ENCODE data around the gene TROAP.
"Not testable (repeated sequence)": the region's sequence is repeated elsewhere in the genome, so short reads cannot be mapped to it uniquely, and the experiment has no call there.

The TROAP gene

GRCh38 chr12:49330631-49331379 is 7.8 kb downstream of the TROAP start:
- Histone ChIP-seq H3K36me3 (peaks cover 57% of the 10 kb centered on the region), H3K27me3 (peaks cover 58% of the 10 kb centered on the region), H3K4me1 (no peaks in the 10 kb centered on the region), H3K27ac (no peak overlapping the region), H3K9me3 (no peaks in the 10 kb centered on the region), H3K4me2 (no peak overlapping the region), H3K9ac (no peak overlapping the region), H4K20me1 (peaks cover 59% of the 10 kb centered on the region), H3K4me3 (no peak overlapping the region)
- no peak for TF ChIP-seq Cebpa-rat (IDR thresholded peaks at IDR 0.05)

- Histone ChIP-seq H3K27me3 (peaks cover 66% of the 10 kb centered on the region), H3K27ac (no peak overlapping the region)
These were observed 8.5 kb downstream of the TROAP start for GRCh38 chr12:49331380-49332222.

GRCh38 chr12:49332441-49332861 is 9.4 kb downstream of the TROAP start:
- H4K20me1 ChIP-seq: peaks cover 71% of the 10 kb centered on the region
- H3K9me3 ChIP-seq: no peaks in the 10 kb centered on the region
- H3K9ac ChIP-seq: no peak overlapping the region
- H3K27me3 ChIP-seq: peaks cover 74% of the 10 kb centered on the region
- peaks cover 41% of the 10 kb centered on the region for H3K36me3 ChIP-seq
- H3K4me1 ChIP-seq: peaks cover 10% of the 10 kb centered on the region
- H3K4me3 ChIP-seq: no peak overlapping the region
- no peak overlapping the region for H3K27ac ChIP-seq
- H3K4me2 ChIP-seq: no peak overlapping the region
- no peak for TF ChIP-seq Cebpa-rat (IDR thresholded peaks at IDR 0.05)

More at GRCh38 chr12:49331380-49332222, 8.5 kb downstream of the TROAP start:
- no peak for TF ChIP-seq Cebpa-rat (IDR thresholded peaks at IDR 0.05)
- H3K9ac ChIP-seq: no peak overlapping the region
- H4K20me1 ChIP-seq: peaks cover 67% of the 10 kb centered on the region
- no peaks in the 10 kb centered on the region for H3K9me3 ChIP-seq
- H3K36me3 ChIP-seq: peaks cover 49% of the 10 kb centered on the region
- peaks cover 3% of the 10 kb centered on the region for H3K4me1 ChIP-seq
- H3K4me2 ChIP-seq: no peak overlapping the region
- no peak overlapping the region for H3K4me3 ChIP-seq

GRCh38 chr12:49332891-49333371 is 9.9 kb downstream of the TROAP start:
- no peak overlapping the region for H3K9ac ChIP-seq
- peaks cover 76% of the 10 kb centered on the region for H4K20me1 ChIP-seq
- H3K9me3 ChIP-seq: no peaks in the 10 kb centered on the region
- peaks cover 13% of the 10 kb centered on the region for H3K4me1 ChIP-seq
- H3K36me3 ChIP-seq: peaks cover 36% of the 10 kb centered on the region
- no peak overlapping the region for H3K27ac ChIP-seq
- peaks cover 79% of the 10 kb centered on the region for H3K27me3 ChIP-seq
- no peak overlapping the region for H3K4me3 ChIP-seq
- TF ChIP-seq Cebpa-rat (IDR thresholded peaks at IDR 0.05): no peak
- H3K4me2 ChIP-seq: no peak overlapping the region

GRCh38 chr12:49333778-49334177 is 10.7 kb downstream of the TROAP start:
- not testable (repeated sequence) for H3K9ac ChIP-seq, H3K9me3 ChIP-seq, H3K27ac ChIP-seq, H3K4me3 ChIP-seq, H3K4me2 ChIP-seq
- Histone ChIP-seq H3K27me3 (peaks cover 88% of the 10 kb centered on the region), H3K4me1 (peaks cover 13% of the 10 kb centered on the region), H3K36me3 (peaks cover 28% of the 10 kb centered on the region), H4K20me1 (peaks cover 82% of the 10 kb centered on the region)

GRCh38 chr12:49334226-49334625 is 11.2 kb downstream of the TROAP start:
- Histone ChIP-seq H3K27ac (no peak overlapping the region), H3K4me3 (no peak overlapping the region), H3K9ac (no peak overlapping the region), H3K9me3 (no peaks in the 10 kb centered on the region), H3K4me2 (no peak overlapping the region), H3K36me3 (peaks cover 24% of the 10 kb centered on the region), H3K27me3 (peaks cover 92% of the 10 kb centered on the region), H3K4me1 (peaks cover 13% of the 10 kb centered on the region), H4K20me1 (peaks cover 86% of the 10 kb centered on the region)
- no peak for TF ChIP-seq Cebpa-rat (IDR thresholded peaks at IDR 0.05)

- no peak for TF ChIP-seq Cebpa-rat (IDR thresholded peaks at IDR 0.05)
- Histone ChIP-seq H3K9me3 (no peaks in the 10 kb centered on the region), H3K27ac (no peak overlapping the region), H3K9ac (no peak overlapping the region), H3K4me1 (peaks cover 13% of the 10 kb centered on the region), H3K4me2 (no peak overlapping the region), H3K36me3 (peaks cover 19% of the 10 kb centered on the region), H3K4me3 (no peak overlapping the region), H3K27me3 (peaks cover 97% of the 10 kb centered on the region), H4K20me1 (peaks cover 91% of the 10 kb centered on the region)
These were observed 11.6 kb downstream of the TROAP start for GRCh38 chr12:49334681-49335080.

GRCh38 chr12:49335118-49335954 is 12.3 kb downstream of the TROAP start:
- H4K20me1 ChIP-seq: peaks cover 92% of the 10 kb centered on the region
- peaks cover 100% of the 10 kb centered on the region for H3K27me3 ChIP-seq
- no peaks in the 10 kb centered on the region for H3K9me3 ChIP-seq
- H3K4me3 ChIP-seq: no peak overlapping the region
- peaks cover 13% of the 10 kb centered on the region for H3K4me1 ChIP-seq
- no peak overlapping the region for H3K9ac ChIP-seq
- no peak overlapping the region for H3K4me2 ChIP-seq
- H3K27ac ChIP-seq: no peak overlapping the region
- TF ChIP-seq Cebpa-rat (IDR thresholded peaks at IDR 0.05): no peak
- peaks cover 12% of the 10 kb centered on the region for H3K36me3 ChIP-seq

- H3K4me2 ChIP-seq: peak overlapping the region; percentile 75
- H3K9ac ChIP-seq: no peak overlapping the region
- no peak overlapping the region for H3K27ac ChIP-seq
- peaks cover 92% of the 10 kb centered on the region for H4K20me1 ChIP-seq
- H3K4me1 ChIP-seq: peaks cover 13% of the 10 kb centered on the region
- peaks cover 100% of the 10 kb centered on the region for H3K27me3 ChIP-seq
- no peaks in the 10 kb centered on the region for H3K9me3 ChIP-seq
- peaks cover 5% of the 10 kb centered on the region for H3K36me3 ChIP-seq
- no peak for TF ChIP-seq Cebpa-rat (IDR thresholded peaks at IDR 0.05)
- H3K4me3 ChIP-seq: 0 out of 2 replicates have a peak overlapping the region, but pooled peaks have one; percentile 54
These were observed 13.0 kb downstream of the TROAP start for GRCh38 chr12:49335955-49336644.
